K562 (cell line): ENCODE measurements around the gene TMSB4X. TPM values are rescaled to one million over a fixed set of nuclear protein-coding genes. Genes with fewer than 3 reads are reported as not detected.

ENCODE experiments used
- HNRNPH1 ChIP-seq: fragments of 200-400 bp; formaldehyde crosslinking; optimal IDR thresholded peaks from 2 replicates; pipeline ENCODE3; 2017; ENCODE audit warnings: low read depth, mild to moderate bottlenecking, low read length, moderate library complexity
- RBBP5 ChIP-seq: fragments of 200-600 bp; sonication (generic); IDR thresholded peaks from 2 replicates; pipeline ENCODE4 v1.6.1; 2012; ENCODE audit warnings: borderline replicate concordance, mild to moderate bottlenecking, low read length, control low read depth, inconsistent platforms; ENCODE audit not compliant: insufficient read depth, poor library complexity, severe bottlenecking
- SAP30 ChIP-seq: fragments of 200-600 bp; sonication (generic); IDR thresholded peaks from 2 replicates; pipeline ENCODE4 v1.6.1; 2012; ENCODE audit warnings: borderline replicate concordance, low read depth, mild to moderate bottlenecking, moderate library complexity, low read length, control low read depth, inconsistent platforms; ENCODE audit not compliant: insufficient read depth, poor library complexity, severe bottlenecking
- polyA plus RNA-seq, 8 experiments: library from polyadenylated mRNA; depleted of rRNA in 4 of 8; stranded (reverse) in 5 of 8; unstranded in 3 of 8; fragments of >200 nt; fragmentation: Nextera tagmentation in 2 of 8; fragmentation: Illumina TruSeq in 1 of 8; extraction: Ambion mirVana in 2 of 8; extraction: Trizol in 1 of 8; gene quantifications; 2 replicates each; pipeline versions ENCODE4 v1.2.1 to v1.2.3, GENCODE V29; 2011 to 2014; ENCODE audit warnings: inconsistent platforms in 1 of 8, missing spikeins in 1 of 8
- total RNA-seq, 7 experiments: library from RNA; depleted of rRNA in 6 of 7; stranded (reverse); fragments of >200 nt in 6 of 7; fragmentation: Illumina TruSeq in 2 of 7; extraction: Trizol in 2 of 7; gene quantifications; 2 replicates each; pipeline versions ENCODE4 v1.2.1 to v1.2.3, GENCODE V29; 2011 to 2021; ENCODE audit warnings: low replicate concordance in 1 of 7
- TF ChIP-seq, protein P1 (sequence below): fragments of 450-650 bp; IDR thresholded peaks from 2 replicates; pipeline ENCODE4 v1.6.1; 2018; ENCODE audit not compliant: partially characterized antibody

Gene TMSB4X
- total and polyA plus RNA-seq, 9 of the 15 experiments (the other 6 are each of a cell fraction or from before 2014, with no cell fraction given): 1,035 to 2,035 (median 1,529) TPM

DNA sequence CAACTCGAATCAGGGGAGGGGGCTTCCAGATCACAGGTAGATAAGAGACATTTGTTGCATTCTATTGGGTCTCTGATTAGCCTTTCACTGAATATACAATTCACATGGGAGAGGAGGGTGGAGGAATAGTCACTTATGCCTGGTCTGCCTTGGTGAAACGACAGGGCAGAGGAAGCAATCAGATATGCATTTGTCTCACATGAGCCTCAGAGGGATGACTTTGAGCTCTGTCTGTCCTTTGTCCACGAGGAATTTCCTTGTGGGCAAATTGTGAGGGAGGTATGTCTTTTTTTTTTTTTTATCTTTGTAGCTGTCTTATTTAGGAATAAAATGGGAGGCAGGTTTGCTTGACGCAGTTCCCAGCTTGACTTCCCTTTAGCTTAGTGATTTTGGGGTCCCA is 28.5 kb upstream of the TMSB4X start (continued):
- TF ChIP-seq RBBP5 (no peak), SAP30 (no peak), HNRNPH1 (no peak)
- TF ChIP-seq, protein P1, sequence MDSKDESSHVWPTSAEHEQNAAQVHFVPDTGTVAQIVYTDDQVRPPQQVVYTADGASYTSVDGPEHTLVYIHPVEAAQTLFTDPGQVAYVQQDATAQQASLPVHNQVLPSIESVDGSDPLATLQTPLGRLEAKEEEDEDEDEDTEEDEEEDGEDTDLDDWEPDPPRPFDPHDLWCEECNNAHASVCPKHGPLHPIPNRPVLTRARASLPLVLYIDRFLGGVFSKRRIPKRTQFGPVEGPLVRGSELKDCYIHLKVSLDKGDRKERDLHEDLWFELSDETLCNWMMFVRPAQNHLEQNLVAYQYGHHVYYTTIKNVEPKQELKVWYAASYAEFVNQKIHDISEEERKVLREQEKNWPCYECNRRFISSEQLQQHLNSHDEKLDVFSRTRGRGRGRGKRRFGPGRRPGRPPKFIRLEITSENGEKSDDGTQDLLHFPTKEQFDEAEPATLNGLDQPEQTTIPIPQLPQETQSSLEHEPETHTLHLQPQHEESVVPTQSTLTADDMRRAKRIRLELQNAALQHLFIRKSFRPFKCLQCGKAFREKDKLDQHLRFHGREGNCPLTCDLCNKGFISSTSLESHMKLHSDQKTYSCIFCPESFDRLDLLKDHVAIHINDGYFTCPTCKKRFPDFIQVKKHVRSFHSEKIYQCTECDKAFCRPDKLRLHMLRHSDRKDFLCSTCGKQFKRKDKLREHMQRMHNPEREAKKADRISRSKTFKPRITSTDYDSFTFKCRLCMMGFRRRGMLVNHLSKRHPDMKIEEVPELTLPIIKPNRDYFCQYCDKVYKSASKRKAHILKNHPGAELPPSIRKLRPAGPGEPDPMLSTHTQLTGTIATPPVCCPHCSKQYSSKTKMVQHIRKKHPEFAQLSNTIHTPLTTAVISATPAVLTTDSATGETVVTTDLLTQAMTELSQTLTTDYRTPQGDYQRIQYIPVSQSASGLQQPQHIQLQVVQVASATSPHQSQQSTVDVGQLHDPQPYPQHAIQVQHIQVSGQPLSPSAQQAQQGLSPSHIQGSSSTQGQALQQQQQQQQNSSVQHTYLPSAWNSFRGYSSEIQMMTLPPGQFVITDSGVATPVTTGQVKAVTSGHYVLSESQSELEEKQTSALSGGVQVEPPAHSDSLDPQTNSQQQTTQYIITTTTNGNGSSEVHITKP: no peak
